Heart right ventricle (tissue), 16 donors: ENCODE results near the gene SLC35F5. TPM values are rescaled to one million over a fixed set of nuclear protein-coding genes. Genes with fewer than 3 reads are reported as not detected.

Source experiments
- ATAC-seq, 8 donors: fragments of 200-7000 bp; cut with Tn5 transposase; one replicate each; pipeline ENCODE4 v1.9.1; 2020; ENCODE audit warnings: mild to moderate bottlenecking in 8 of 8, moderate library complexity in 8 of 8, moderate number of reproducible peaks in 1 of 8
- DNase-seq, 2 donors: peaks; one replicate each; pipeline ENCODE4 v3.0.0-alpha.2; 2020
- H3K27ac ChIP-seq, 10 donors: fragments of 200-600 bp; sonication (generic) in 2 of 10; one replicate each; pipeline versions ENCODE4 v1.5.0 to v1.8.0; 2020 to 2022; ENCODE audit warnings: mild to moderate bottlenecking in 3 of 10
- H3K27me3 ChIP-seq, 7 donors: fragments of 200-600 bp; one replicate each; pipeline ENCODE4 v1.8.0; 2021 to 2022; ENCODE audit warnings: mild to moderate bottlenecking in 2 of 7
- H3K36me3 ChIP-seq, 9 donors: fragments of 200-600 bp; sonication (generic) in 1 of 9; one replicate each; pipeline versions ENCODE4 v1.5.0 to v1.8.0; 2020 to 2022; ENCODE audit warnings: mild to moderate bottlenecking in 2 of 9
- H3K4me1 ChIP-seq, 9 donors: fragments of 200-600 bp; sonication (generic) in 1 of 9; one replicate each; pipeline versions ENCODE4 v1.5.0 to v1.8.0; 2020 to 2022; ENCODE audit warnings: mild to moderate bottlenecking in 4 of 9
- H3K4me3 ChIP-seq, 10 donors: fragments of 200-600 bp; sonication (generic) in 2 of 10; one replicate each; pipeline versions ENCODE4 v1.5.0 to v1.8.0; 2020 to 2022; ENCODE audit warnings: mild to moderate bottlenecking in 7 of 10, moderate library complexity in 2 of 10
- H3K9me3 ChIP-seq, 11 donors: fragments of 200-600 bp in 10 of 11; sonication (generic) in 2 of 11; one replicate each; pipeline versions ENCODE4 v1.5.0 to v1.8.0; 2013 to 2022; ENCODE audit warnings: mild to moderate bottlenecking in 2 of 11, control low read depth in 1 of 11, moderate library complexity in 1 of 11
- CTCF ChIP-seq, 9 donors: fragments of 200-600 bp; sonication (generic) in 2 of 9; IDR thresholded peaks; one replicate each; pipeline versions ENCODE4 v1.5.0 to v1.8.0; 2021 to 2022; ENCODE audit warnings: antibody characterized with exemption in 9 of 9, mild to moderate bottlenecking in 5 of 9, moderate library complexity in 1 of 9
- WGBS, 2 donors: extraction: QIAGEN DNeasy Blood & Tissue Kit; methylation state at CpG; one replicate each; pipeline ENCODE4 v1.1.7; 2013; ENCODE audit warnings: inconsistent platforms in 1 of 2; 5-methylcytosine and 5-hydroxymethylcytosine counted together
- intact Hi-C, 10 donors: fragments of 100-400 bp; cut with DNase I; formaldehyde crosslinking; loops; one replicate each; pipeline versions ENCODE4 v1.11.1 to v1.14.2; 2022
- polyA plus RNA-seq, 2 donors: library from polyadenylated mRNA; stranded (reverse); fragments of 200-250 nt; gene quantifications; one replicate each; pipeline ENCODE4 v1.2.3, GENCODE V29; 2013
- total RNA-seq, 10 donors: library from RNA; stranded (reverse); fragmentation: NEBNext Ultra II Directional in 3 of 10; extraction: Animal tissue kit (Norgen Biotek cat#: 25700) in 3 of 10; gene quantifications; one replicate each; pipeline versions ENCODE4 v1.2.1 to v1.2.4, GENCODE V29; 2021 to 2023
- donor health status: Arrhythmogenic right ventricular cardiomyopathy.
- donor health status: ischemic (EF 13 %, LVEDD 7.1; RV severe dilation, severe dysfunction).
- donor health status: healthy with polysubstance abuse.
- donor health status: DM: no; HTN: yes; CAD: no.
- donor health status: DM: no; HTN: no; CAD: no.
- donor health status: ischemic (EF 25% LVEDD 6.9; RV normal size, moderate dysfunction).
- donor health status: ischemic (EF 25% LVEDD 5.7; RV mildly dilated, moderate dysfunction).
- donor health status: healthy.
- donor health status: DM: yes; HTN: yes; CAD: no.
- donor health status: Ischemic cardiomyopathy.
- donor health status: ischemic (EF 35%, LVEDD 5.7; RV mildly dilated, moderate dysfunction).
- donor health status: nonischemic (EF 11% LVEDD 7.7; RV severe dilation, severe dysfunction).
- donor health status: DM: yes; HTN: yes; CAD: no.
- donor health status: PGD.
- donor health status: ischemic (EF 29% LVEDD 5.4; RV normal size, mild dysfunction).
- donor health status: nonischemic (EF 23%, LVEDD 6.1; RV moderate dilation, normal function).

SLC35F5 gene
- total and polyA plus RNA-seq, 12 donors, result 18.3 to 67.1 (median 58.6) TPM

GRCh38 chr2:113770929-113771328 lies 14.5 kb upstream of the SLC35F5 start:
- no peak for DNase-seq
- no peaks in the 10 kb centered on the region for H3K4me1 ChIP-seq
- no peaks in the 10 kb centered on the region for H3K9me3 ChIP-seq
- no peak overlapping the region for H3K27ac ChIP-seq
- no peaks in the 10 kb centered on the region for H3K27me3 ChIP-seq
- TF ChIP-seq CTCF (IDR thresholded peaks at IDR 0.05), result no peak
- no peaks in the 10 kb centered on the region for H3K36me3 ChIP-seq
- H3K4me3 ChIP-seq, result no peak overlapping the region
- intact Hi-C loops, result no loop called here
- no peak for ATAC-seq
- WGBS, 2 donors, result 74 to 85% methylated on average over 3 of the region's 3 CpGs

- TF ChIP-seq CTCF (IDR thresholded peaks at IDR 0.05), result no peak
- Histone ChIP-seq H3K36me3 (no peaks in the 10 kb centered on the region), H3K27me3 (no peaks in the 10 kb centered on the region), H3K4me1 (peaks cover 0 to 4% (median 0%) of the 10 kb centered on the region in 9 donors), H3K27ac (no peak overlapping the region), H3K9me3 (peaks cover 0 to 4% (median 0%) of the 10 kb centered on the region in 11 donors), H3K4me3 (no peak overlapping the region)
- DNase-seq (no peak), ATAC-seq (no peak)
- 93 to 94% methylated on average over 3 of the region's 3 CpGs for WGBS, 2 donors
- intact Hi-C loops, result no loop called here
Observed at GRCh38 chr2:113769555-113769954, 13.1 kb upstream of the SLC35F5 start.

GRCh38 chr2:113768770-113769169 lies 12.3 kb upstream of the SLC35F5 start:
- TF ChIP-seq CTCF (IDR thresholded peaks at IDR 0.05), result no peak
- H3K27me3 ChIP-seq, result no peaks in the 10 kb centered on the region

GRCh38 chr2:113767811-113768460 lies 11.5 kb upstream of the SLC35F5 start:
- no peak overlapping the region for H3K4me3 ChIP-seq
- H3K27me3 ChIP-seq, result no peaks in the 10 kb centered on the region
- no peaks in the 10 kb centered on the region for H3K36me3 ChIP-seq
- no peak for TF ChIP-seq CTCF (IDR thresholded peaks at IDR 0.05)
- H3K27ac ChIP-seq, result no peak overlapping the region
- peaks cover 0 to 5% (median 0%) of the 10 kb centered on the region in 11 donors for H3K9me3 ChIP-seq
- 86 to 90% methylated on average over 4 of the region's 4 CpGs for WGBS, 2 donors
- DNase-seq (no peak), ATAC-seq (no peak)
- peaks cover 0 to 6% (median 0%) of the 10 kb centered on the region in 9 donors for H3K4me1 ChIP-seq
- intact Hi-C loops, result no loop called here

More at GRCh38 chr2:113768770-113769169, 12.3 kb upstream of the SLC35F5 start:
- intact Hi-C loops, result no loop called here
- H3K9me3 ChIP-seq, result peaks cover 0 to 5% (median 0%) of the 10 kb centered on the region in 11 donors
- 90 to 98% methylated on average over 1 of the region's 1 CpG for WGBS, 2 donors
- ATAC-seq (no peak), DNase-seq (no peak)
- peaks cover 0 to 6% (median 0%) of the 10 kb centered on the region in 9 donors for H3K4me1 ChIP-seq
- no peaks in the 10 kb centered on the region for H3K36me3 ChIP-seq
- no peak overlapping the region for H3K27ac ChIP-seq
- no peak overlapping the region for H3K4me3 ChIP-seq
